ENCODE data around the gene PHKG2.
"Not testable (repeated sequence)": the region's sequence is repeated elsewhere in the genome, so short reads cannot be mapped to it uniquely, and the experiment has no call there.

Gene PHKG2

GRCh38 chr16:30747799-30748633 is at the start of gene PHKG2:
TSS of gene PHKG2 (plus strand) at chr16:30748425. CDS start at chr16:30748821, 396 bp downstream.
- in situ Hi-C loops (cut with MboI; ENCODE audit: low sequenced_read_pairs) = no loop called here

GRCh38 chr16:30698816-30699614 is 49.2 kb upstream of the PHKG2 start, which contains the start of gene SRCAP:
TSS of gene SRCAP (plus strand) at chr16:30699171. CDS start at chr16:30700825, 1,654 bp downstream.
- in situ Hi-C loops (cut with MboI; ENCODE audit: low sequenced_read_pairs) = no loop called here

DNA sequence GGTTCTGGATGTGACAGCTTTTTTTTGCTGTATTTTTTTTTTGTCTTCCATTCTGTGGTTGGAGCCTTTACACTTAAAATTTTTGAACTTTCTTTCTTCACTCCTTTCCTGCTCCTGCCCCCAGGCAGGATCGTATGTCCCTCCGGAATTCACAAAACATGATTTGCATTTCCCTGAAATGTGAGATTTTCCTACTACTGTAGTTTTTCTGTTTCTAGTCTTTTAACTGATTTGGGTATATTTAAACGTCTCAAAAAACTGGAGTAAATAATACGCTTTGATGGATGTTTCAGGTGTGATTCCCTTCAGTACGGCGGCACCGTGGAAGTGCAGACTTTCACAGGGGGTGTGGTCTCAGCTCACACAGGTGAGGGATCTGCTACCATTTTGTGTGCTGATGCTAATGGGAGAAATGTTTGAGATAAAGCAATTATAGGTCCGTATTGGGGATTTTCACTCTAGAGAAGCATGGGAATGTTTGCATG is 48.6 kb upstream of the PHKG2 start:
- in situ Hi-C loops (cut with MboI; ENCODE audit: low sequenced_read_pairs) = no loop called here

- in situ Hi-C loops (cut with MboI; ENCODE audit: low sequenced_read_pairs) = no loop called here
Observed at GRCh38 chr16:30700491-30700890, 47.7 kb upstream of the PHKG2 start.

- in situ Hi-C loops (cut with MboI; ENCODE audit: low sequenced_read_pairs) = no loop called here
Observed at GRCh38 chr16:30700971-30701370, 47.3 kb upstream of the PHKG2 start.

- in situ Hi-C loops (cut with MboI; ENCODE audit: low sequenced_read_pairs) = not testable (repeated sequence)
Observed at GRCh38 chr16:30703071-30703470, 45.2 kb upstream of the PHKG2 start.

DNA sequence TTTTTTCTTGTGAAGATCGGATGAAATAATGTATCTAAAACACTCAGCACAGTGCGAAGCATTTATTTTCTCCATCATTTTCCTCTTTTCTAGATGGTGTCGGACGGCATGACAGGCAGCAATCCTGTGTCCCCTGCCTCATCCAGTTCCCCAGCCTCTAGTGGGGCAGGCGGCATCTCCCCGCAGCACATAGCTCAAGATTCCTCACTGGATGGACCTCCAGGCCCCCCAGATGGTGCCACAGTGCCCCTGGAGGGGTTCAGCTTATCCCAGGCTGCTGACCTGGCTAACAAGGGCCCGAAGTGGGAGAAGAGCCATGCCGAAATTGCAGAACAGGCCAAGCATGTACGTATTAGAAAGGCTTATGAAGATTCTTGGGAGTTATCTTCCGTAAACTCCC is 44.3 kb upstream of the PHKG2 start:
- in situ Hi-C loops (cut with MboI; ENCODE audit: low sequenced_read_pairs) = no loop called here

GRCh38 chr16:30706046-30706445 is 42.2 kb upstream of the PHKG2 start:
- in situ Hi-C loops (cut with MboI; ENCODE audit: low sequenced_read_pairs) = no loop called here

- in situ Hi-C loops (cut with MboI; ENCODE audit: low sequenced_read_pairs) = no loop called here
Observed at GRCh38 chr16:30710971-30711370, 37.3 kb upstream of the PHKG2 start.

GRCh38 chr16:30711712-30712111 is 36.5 kb upstream of the PHKG2 start:
- in situ Hi-C loops (cut with MboI; ENCODE audit: low sequenced_read_pairs) = no loop called here

DNA sequence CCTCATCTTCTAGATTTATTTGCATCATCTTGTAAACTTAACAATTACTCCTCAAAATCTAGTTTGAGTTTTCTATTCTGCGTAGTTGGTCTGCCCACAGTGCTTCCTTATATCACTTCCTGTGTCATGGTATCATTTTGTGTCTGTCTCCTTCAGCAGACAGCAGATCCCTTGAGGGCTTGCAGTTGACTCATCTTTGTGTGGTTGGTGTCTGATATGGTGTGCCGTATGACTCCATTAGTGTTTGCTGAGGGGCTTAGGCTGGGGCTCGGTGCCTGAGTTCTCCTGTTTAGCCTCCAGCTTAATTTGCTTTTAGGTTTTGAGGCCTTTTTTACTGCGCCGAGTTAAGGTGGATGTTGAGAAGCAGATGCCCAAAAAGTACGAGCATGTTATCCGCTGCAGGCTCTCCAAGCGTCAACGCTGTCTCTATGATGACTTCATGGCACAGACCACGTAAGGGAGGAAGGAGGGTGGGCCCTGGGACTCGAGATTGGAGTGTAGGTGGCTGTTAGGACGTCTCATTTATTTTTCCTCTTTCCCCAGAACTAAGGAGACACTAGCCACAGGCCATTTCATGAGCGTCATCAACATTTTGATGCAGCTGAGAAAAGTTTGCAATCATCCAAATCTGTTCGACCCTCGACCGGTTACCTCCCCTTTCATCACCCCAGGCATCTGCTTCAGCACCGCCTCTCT is 32.3 kb upstream of the PHKG2 start:
- in situ Hi-C loops (cut with MboI; ENCODE audit: low sequenced_read_pairs) = no loop called here

- in situ Hi-C loops (cut with MboI; ENCODE audit: low sequenced_read_pairs) = no loop called here
Observed at GRCh38 chr16:30720086-30720485, 28.1 kb upstream of the PHKG2 start.

GRCh38 chr16:30720694-30721093 is 27.5 kb upstream of the PHKG2 start:
- in situ Hi-C loops (cut with MboI; ENCODE audit: low sequenced_read_pairs) = no loop called here

GRCh38 chr16:30721167-30721566 is 27.1 kb upstream of the PHKG2 start:
- in situ Hi-C loops (cut with MboI; ENCODE audit: low sequenced_read_pairs) = no loop called here

GRCh38 chr16:30721606-30722005 is 26.6 kb upstream of the PHKG2 start:
- in situ Hi-C loops (cut with MboI; ENCODE audit: low sequenced_read_pairs) = no loop called here

DNA sequence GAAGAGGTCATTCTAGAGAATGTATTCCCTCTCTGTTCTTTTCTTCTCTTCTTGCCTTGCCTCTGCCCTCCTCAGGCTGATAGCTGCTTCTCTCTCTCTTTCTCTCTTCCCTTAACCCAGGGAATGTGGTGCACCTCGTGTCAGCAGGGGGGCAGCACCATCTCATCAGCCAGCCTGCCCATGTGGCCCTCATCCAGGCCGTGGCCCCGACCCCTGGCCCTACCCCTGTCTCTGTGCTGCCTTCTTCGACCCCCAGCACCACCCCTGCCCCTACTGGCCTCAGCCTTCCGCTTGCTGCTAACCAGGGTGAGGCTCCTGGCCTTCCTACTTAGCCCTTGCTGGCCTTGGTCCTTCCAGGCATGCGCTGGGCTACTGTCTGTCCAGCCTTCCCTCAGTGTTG is 25.8 kb upstream of the PHKG2 start:
- in situ Hi-C loops (cut with MboI; ENCODE audit: low sequenced_read_pairs) = no loop called here

- in situ Hi-C loops (cut with MboI; ENCODE audit: low sequenced_read_pairs) = no loop called here
Observed at GRCh38 chr16:30722916-30723315, 25.3 kb upstream of the PHKG2 start.

DNA sequence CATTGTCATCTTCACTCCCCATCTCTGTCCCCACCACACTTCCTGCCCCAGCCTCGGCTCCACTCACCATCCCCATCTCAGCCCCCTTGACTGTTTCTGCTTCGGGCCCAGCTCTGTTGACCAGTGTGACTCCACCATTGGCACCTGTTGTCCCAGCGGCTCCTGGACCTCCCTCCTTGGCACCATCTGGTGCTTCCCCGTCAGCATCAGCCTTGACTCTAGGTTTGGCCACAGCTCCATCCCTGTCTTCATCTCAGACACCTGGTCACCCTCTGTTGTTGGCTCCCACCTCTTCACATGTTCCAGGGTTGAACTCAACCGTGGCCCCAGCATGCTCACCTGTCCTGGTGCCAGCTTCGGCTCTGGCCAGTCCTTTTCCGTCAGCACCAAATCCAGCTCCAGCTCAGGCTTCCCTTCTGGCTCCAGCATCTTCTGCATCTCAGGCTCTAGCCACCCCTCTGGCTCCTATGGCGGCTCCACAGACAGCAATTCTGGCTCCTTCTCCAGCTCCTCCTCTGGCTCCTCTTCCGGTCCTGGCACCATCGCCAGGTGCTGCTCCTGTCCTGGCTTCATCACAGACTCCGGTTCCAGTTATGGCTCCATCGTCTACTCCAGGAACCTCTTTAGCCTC is 24.4 kb upstream of the PHKG2 start:
- in situ Hi-C loops (cut with MboI; ENCODE audit: low sequenced_read_pairs) = no loop called here

DNA sequence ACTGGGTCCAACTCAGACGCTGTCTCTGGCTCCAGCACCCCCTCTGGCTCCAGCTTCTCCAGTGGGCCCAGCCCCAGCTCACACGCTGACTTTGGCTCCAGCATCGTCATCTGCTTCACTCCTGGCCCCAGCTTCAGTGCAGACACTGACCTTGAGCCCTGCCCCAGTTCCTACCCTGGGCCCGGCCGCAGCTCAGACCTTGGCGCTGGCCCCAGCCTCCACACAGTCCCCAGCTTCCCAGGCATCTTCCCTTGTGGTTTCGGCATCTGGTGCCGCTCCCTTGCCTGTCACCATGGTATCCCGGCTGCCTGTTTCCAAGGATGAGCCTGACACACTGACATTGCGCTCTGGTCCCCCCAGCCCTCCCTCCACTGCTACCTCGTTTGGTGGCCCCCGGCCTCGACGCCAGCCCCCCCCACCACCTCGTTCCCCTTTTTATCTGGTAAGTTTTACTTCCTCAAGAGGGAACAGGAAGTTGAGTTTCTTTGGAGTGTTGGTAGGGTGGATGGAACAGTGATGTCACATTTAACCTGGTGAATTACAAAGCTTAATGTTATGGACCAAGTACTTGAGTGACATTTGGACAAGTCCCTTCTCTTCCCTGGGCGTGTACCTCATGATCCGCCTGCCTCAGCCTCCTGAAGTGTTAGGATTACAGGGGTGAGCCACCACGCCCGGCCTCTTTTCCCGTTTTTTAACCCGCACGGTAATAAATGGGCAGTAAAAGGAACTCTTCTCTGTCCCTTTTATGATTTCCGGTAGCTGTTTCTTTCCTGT is 23.4 kb upstream of the PHKG2 start:
- in situ Hi-C loops (cut with MboI; ENCODE audit: low sequenced_read_pairs) = no loop called here

DNA sequence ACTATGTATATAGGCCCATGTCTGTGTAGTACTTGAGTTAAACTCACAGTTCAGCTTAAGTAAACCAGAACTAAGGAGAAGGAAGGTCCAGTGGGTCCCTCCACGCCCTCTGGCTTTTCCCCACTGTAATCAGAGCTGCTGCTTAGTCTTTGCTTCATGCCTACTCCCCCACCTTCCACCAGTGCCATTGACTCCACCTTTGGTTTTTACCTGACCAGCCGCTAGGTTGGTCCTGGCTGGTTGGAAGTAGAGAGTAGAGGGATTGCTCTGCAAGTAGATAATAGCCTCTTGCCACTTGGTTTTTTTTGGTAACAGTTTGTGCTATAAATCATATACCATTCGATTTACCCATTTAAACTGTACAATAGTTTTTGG is 22.8 kb upstream of the PHKG2 start:
- in situ Hi-C loops (cut with MboI; ENCODE audit: low sequenced_read_pairs) = no loop called here
